Brain microvascular endothelial cell (primary cell): Measurements from ENCODE around the gene ACER2.

ENCODE experiments used
- DNase-seq: peaks from one replicate; pipeline ENCODE4 v3.0.0-alpha.2; 2020
- H3K27ac ChIP-seq: fragments of 250-450 bp; sonication (Bioruptor Pico); 2 replicates; pipeline ENCODE4 v1.5.1; 2020; ENCODE audit warnings: mild to moderate bottlenecking, moderate library complexity
- H3K27me3 ChIP-seq: fragments of 250-450 bp; sonication (Bioruptor Pico); replicated peaks from 2 replicates; pipeline ENCODE4 v1.5.1; 2020; ENCODE audit warnings: mild to moderate bottlenecking
- H3K36me3 ChIP-seq: fragments of 250-450 bp; sonication (Bioruptor Pico); replicated peaks from 2 replicates; pipeline ENCODE4 v1.5.1; 2020; ENCODE audit warnings: mild to moderate bottlenecking
- H3K4me3 ChIP-seq: 2 replicates; pipeline ENCODE4 v1.5.1; 2011; ENCODE audit warnings: low read depth, mild to moderate bottlenecking, control low read depth, low read length, moderate library complexity
- CTCF ChIP-seq: IDR thresholded peaks from 2 replicates; pipeline ENCODE4 v1.5.1; 2011; ENCODE audit warnings: low read depth, mild to moderate bottlenecking, moderate library complexity, low read length, control low read depth, inconsistent platforms; ENCODE audit errors: missing control alignments
- in situ Hi-C: cut with HindIII; loops from 2 replicates; pipeline ENCODE4 v1.10.0; 2017; ENCODE audit warnings: low sequenced_read_pairs, low pct_ligation_motif_present

ACER2 gene

DNA sequence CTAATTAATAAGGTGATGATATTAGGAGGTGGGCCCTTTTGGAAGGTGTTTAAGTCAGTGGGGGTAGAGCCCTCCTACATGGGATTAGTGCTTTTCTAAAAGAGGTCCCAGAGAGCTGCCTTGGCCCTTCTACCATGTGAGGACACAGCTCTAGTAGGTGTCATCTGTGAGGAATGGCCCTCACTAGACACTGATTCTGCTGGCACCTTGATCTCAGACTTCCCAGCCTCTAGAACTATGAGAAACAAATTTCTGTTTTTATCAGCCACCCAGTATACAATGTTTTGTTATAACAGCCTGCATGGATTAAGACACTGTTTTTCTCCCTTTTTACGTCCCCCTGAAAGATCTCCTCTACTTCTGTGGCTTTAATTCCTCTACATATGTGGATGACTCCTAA is 31.6 kb downstream of the ACER2 start:
- H3K27ac ChIP-seq = no peak overlapping the region
- in situ Hi-C loops = no loop called here
- H3K4me3 ChIP-seq = no peak overlapping the region
- TF ChIP-seq CTCF = no peak
- H3K27me3 ChIP-seq = no peaks in the 10 kb centered on the region
- DNase-seq = no peak
- no peaks in the 10 kb centered on the region for H3K36me3 ChIP-seq

GRCh38 chr9:19440823-19441580 is 32.2 kb downstream of the ACER2 start:
- Histone ChIP-seq H3K27ac (no peak overlapping the region), H3K27me3 (no peaks in the 10 kb centered on the region), H3K4me3 (no peak overlapping the region), H3K36me3 (no peaks in the 10 kb centered on the region)
- DNase-seq = no peak
- TF ChIP-seq CTCF = no peak
- in situ Hi-C loops = no loop called here

DNA sequence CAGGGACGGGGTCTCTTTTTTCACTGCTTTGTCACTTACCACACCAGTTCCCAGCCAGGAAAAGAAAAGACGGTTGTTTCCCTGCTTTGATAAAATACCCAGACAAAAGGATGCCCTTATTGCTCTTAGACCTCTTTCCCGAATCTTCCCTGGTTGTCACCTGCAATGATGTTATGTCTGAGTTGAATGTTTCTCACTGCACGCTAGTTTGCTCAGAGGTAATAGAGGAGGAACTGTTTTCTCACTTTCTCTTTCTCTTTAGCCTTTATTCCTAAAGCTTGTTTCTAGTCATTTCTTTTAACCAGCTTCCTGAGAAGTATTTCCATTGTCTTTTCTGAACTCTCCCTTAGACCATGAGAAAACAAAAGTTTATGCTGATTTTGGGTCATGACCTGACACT is 32.9 kb downstream of the ACER2 start:
- TF ChIP-seq CTCF = no peak
- Histone ChIP-seq H3K27me3 (no peaks in the 10 kb centered on the region), H3K4me3 (no peak overlapping the region), H3K36me3 (no peaks in the 10 kb centered on the region), H3K27ac (no peak overlapping the region)
- DNase-seq = no peak
- in situ Hi-C loops = no loop called here

DNA sequence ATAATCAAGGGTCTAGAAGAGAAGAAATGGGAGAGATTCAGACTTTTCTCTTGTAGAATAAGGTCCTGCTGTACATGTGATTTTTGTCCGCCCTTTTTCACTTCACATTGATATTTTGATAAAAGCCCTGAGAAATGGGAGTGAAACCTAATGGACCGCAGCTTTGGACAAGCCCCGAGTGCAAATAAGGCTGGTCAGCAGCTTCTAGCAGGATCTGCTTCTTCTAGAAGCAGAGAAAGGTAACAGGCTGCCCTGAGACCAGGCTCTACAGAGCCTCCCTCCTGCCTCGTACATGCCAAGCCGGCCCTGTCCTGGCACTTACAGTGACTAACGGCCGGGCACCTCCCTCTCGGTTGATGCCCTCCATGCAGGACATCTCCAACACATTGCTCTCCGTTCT is 33.4 kb downstream of the ACER2 start:
- no peak overlapping the region for H3K27ac ChIP-seq
- no peak overlapping the region for H3K4me3 ChIP-seq
- TF ChIP-seq CTCF = no peak
- no peaks in the 10 kb centered on the region for H3K27me3 ChIP-seq
- no peak for DNase-seq
- H3K36me3 ChIP-seq = no peaks in the 10 kb centered on the region
- in situ Hi-C loops = no loop called here

DNA sequence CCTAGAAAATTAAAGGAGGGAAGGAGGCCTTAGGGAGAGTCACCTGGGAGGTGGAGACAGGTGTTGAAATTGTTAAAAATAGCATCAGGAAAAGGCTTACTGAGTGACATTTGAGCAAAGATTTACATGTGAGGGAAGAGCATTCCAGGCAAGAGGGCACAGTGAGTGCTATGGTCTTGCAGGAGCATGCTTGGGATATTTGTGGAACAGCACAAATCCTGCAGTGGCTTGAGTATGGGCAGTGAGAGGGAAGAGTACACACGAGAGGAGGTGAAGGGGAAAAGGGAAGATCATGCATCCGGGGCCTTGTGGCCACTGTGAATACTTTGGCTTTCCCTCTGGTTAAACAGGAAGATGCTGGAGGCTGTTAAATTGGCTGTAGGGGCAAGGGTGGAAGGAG is 36.6 kb downstream of the ACER2 start:
- DNase-seq = no peak
- in situ Hi-C loops = no loop called here
- TF ChIP-seq CTCF = no peak
- no peak overlapping the region for H3K27ac ChIP-seq
- H3K4me3 ChIP-seq = no peak overlapping the region
- no peaks in the 10 kb centered on the region for H3K36me3 ChIP-seq
- no peaks in the 10 kb centered on the region for H3K27me3 ChIP-seq

DNA sequence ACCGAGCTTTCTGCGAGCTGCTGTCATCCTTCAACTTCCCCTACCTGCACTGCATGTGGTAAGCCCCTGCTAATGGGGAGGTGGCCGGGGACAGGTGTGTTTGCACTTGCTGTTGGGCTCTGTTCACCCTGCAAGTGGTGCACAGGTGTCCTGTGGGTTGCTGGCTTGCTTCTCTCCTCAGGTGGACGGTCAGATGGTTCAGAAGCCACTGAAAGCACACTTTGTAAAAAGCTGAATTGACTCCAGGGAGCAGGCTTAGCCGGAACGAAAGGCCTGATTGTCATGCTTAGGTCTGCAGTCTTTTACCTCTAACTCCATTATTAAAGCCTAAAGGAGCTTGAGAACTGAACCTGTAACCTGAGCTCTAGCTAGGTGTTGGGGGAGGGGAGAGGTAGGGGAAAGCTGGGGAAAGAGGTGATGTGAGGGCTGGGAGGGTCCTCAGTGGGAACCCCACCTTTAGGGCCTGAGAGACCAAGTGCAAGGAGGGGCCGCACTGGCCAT is 37.6 kb downstream of the ACER2 start:
- in situ Hi-C loops = no loop called here
- H3K36me3 ChIP-seq = no peaks in the 10 kb centered on the region
- DNase-seq = no peak
- H3K27me3 ChIP-seq = no peaks in the 10 kb centered on the region
- H3K27ac ChIP-seq = no peak overlapping the region
- TF ChIP-seq CTCF = no peak
- H3K4me3 ChIP-seq = no peak overlapping the region
